Measurements from ENCODE around the gene FAM168A. TPM values are rescaled to one million over a fixed set of nuclear protein-coding genes. Genes with fewer than 3 reads are reported as not detected.

Gene FAM168A
- total and polyA plus RNA-seq, 9 of the 15 experiments (the other 6 are each of a cell fraction or from before 2014, with no cell fraction given) = 0.44 to 7.2 (median 2.9) TPM

- Histone ChIP-seq H3K4me2 (ENCODE audit: insufficient read depth, low read length) (no peak overlapping the region), H3K4me3 (no peak overlapping the region), H3K4me1 (replicated peaks in 1 of 2; ENCODE audit: control insufficient read depth in 2 of 2, insufficient read depth in 2 of 2, low read length in 2 of 2) (peaks cover 0 to 34% of the 10 kb centered on the region in 2 experiments; a peak in 3 of 5 replicates), H3K9me1 (ENCODE audit: control insufficient read depth, insufficient read depth, low read length) (peaks cover 14% of the 10 kb centered on the region), H3K27ac (ENCODE audit: extremely low read depth, low read depth, low read length) (no peak overlapping the region), H3K79me2 (ENCODE audit: control insufficient read depth, insufficient read depth, low read length) (no peaks in the 10 kb centered on the region), H3K9me3 (replicated peaks; ENCODE audit: control insufficient read depth, insufficient read depth, low read depth, low read length) (no peaks in the 10 kb centered on the region), H3K9ac (ENCODE audit: insufficient read depth in 1 of 2, low read depth in 2 of 2, low read length in 2 of 2) (no peak overlapping the region), H2AFZ (ENCODE audit: low read depth, low read length) (no peak overlapping the region), H3K36me3 (ENCODE audit: control insufficient read depth, insufficient read depth, low read length) (no peaks in the 10 kb centered on the region), H3K27me3 (ENCODE audit: control insufficient read depth in 2 of 2, insufficient read depth in 2 of 2, low read length in 2 of 2) (peaks cover 19 to 54% of the 10 kb centered on the region in 2 experiments), H4K20me1 (replicated peaks; ENCODE audit: control insufficient read depth, insufficient read depth, low read length) (peaks cover 14% of the 10 kb centered on the region)
- POLR2A ChIA-PET = interaction anchor here (0.7 to 1.5 kb wide), 3 partner anchors 9 to 27 kb away, joined by 3 to 5 read pairs (median 4); no protein-coding TSS in a partner anchor
- 34% methylated on average over 8 of the region's 8 CpGs for WGBS (ENCODE audit: insufficient coverage, low coverage, missing lambda C conversion rate)
- no peak for ATAC-seq
- intact Hi-C loops (cut with micrococcal nuclease) = no loop called here
- no peak for FAIRE-seq
- BruUV-seq (replicated peaks) = no TSS peak
- CTCF ChIA-PET (ENCODE audit: low intra/inter-chr PET ratio) = no interaction called here
- DNase-seq (ENCODE audit: extremely low read depth in 1 of 4, low spot score in 3 of 4) = no peak
- in situ Hi-C loops (cut with MboI) = no loop called here
- TF ChIP-seq ZNF609 (CRISPR knock-in tag; IDR thresholded peaks at IDR 0.05; ENCODE audit: borderline replicate concordance) (no peak), GTF2F1 (IDR thresholded peaks at IDR 0.05; ENCODE audit: low read depth, low read length) (no peak), UBTF (IDR thresholded peaks at IDR 0.05; ENCODE audit: borderline replicate concordance in 1 of 2, low read depth in 2 of 2, low read length in 2 of 2) (no peak), ELF2 (CRISPR knock-in tag; IDR thresholded peaks at IDR 0.05) (no peak), ZNF23 (CRISPR knock-in tag; IDR thresholded peaks at IDR 0.05) (no peak), TBL1XR1 (IDR thresholded peaks at IDR 0.05; ENCODE audit: low read length in 2 of 2) (no peak), FOXA3 (CRISPR knock-in tag; conservative IDR thresholded peaks at IDR 0.05 in 1 of 2, IDR thresholded peaks at IDR 0.05 in 1 of 2) (no peak), NCOR1 (IDR thresholded peaks at IDR 0.05) (no peak), MYBL2 (IDR thresholded peaks at IDR 0.05; ENCODE audit: low read depth) (no peak), MYBL2 (CRISPR knock-in tag; IDR thresholded peaks at IDR 0.05; ENCODE audit: borderline replicate concordance) (no peak), SETDB1 (IDR thresholded peaks at IDR 0.05; ENCODE audit: low read length) (no peak), ZNF79 (CRISPR knock-in tag; IDR thresholded peaks at IDR 0.05; ENCODE audit: low read depth) (no peak)
These were observed 237.1 kb downstream of the FAM168A start for GRCh38 chr11:73360743-73361369.
